ENCODE data around the gene CCDC112. TPM values are rescaled to one million over a fixed set of nuclear protein-coding genes. Genes with fewer than 3 reads are reported as not detected.

Gene CCDC112
- total and polyA plus RNA-seq, 12 donors, result 1.6 to 10.1 (median 4.5) TPM

DNA sequence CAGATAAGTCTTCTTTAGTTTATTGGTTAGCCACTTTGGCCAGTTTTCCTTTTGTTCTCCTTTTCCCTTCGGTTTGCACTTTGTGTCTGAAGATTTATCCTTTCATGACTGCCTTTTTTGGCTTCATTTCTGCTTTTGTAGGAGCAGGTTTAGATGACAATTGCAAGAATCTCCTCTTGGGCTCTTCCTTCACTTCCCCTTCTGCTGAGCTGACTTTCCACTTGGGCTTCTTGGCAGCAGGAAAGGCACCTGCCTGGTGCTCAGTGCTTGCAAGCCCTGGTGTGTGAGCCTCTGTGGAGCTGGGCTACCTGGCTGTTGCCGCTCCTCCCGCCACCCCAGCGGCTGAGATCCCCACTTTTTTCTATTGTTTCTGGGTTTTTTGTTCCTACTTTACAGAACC lies 7.3 kb downstream of the CCDC112 start:
- no peaks in the 10 kb centered on the region for H3K9me3 ChIP-seq (replicated peaks in 1 of 3)
- no peak for DNase-seq
- WGBS, 4 donors, result 70 to 80% (median 76%) methylated on average over 4 of the region's 4 CpGs
- TF ChIP-seq, protein P1, sequence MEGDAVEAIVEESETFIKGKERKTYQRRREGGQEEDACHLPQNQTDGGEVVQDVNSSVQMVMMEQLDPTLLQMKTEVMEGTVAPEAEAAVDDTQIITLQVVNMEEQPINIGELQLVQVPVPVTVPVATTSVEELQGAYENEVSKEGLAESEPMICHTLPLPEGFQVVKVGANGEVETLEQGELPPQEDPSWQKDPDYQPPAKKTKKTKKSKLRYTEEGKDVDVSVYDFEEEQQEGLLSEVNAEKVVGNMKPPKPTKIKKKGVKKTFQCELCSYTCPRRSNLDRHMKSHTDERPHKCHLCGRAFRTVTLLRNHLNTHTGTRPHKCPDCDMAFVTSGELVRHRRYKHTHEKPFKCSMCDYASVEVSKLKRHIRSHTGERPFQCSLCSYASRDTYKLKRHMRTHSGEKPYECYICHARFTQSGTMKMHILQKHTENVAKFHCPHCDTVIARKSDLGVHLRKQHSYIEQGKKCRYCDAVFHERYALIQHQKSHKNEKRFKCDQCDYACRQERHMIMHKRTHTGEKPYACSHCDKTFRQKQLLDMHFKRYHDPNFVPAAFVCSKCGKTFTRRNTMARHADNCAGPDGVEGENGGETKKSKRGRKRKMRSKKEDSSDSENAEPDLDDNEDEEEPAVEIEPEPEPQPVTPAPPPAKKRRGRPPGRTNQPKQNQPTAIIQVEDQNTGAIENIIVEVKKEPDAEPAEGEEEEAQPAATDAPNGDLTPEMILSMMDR (IDR thresholded peaks at IDR 0.05), result no peak
- TF ChIP-seq POLR2A (IDR thresholded peaks at IDR 0.05), result no peak
- intact Hi-C loops (cut with DNase I), result no loop called here
- no peak overlapping the region for H3K27ac ChIP-seq
- no peaks in the 10 kb centered on the region for H3K36me3 ChIP-seq (replicated peaks in 1 of 2)
- no peaks in the 10 kb centered on the region for H3K27me3 ChIP-seq
- H3K4me1 ChIP-seq (replicated peaks in 1 of 2), result no peaks in the 10 kb centered on the region
- no peak overlapping the region for H3K4me3 ChIP-seq

DNA sequence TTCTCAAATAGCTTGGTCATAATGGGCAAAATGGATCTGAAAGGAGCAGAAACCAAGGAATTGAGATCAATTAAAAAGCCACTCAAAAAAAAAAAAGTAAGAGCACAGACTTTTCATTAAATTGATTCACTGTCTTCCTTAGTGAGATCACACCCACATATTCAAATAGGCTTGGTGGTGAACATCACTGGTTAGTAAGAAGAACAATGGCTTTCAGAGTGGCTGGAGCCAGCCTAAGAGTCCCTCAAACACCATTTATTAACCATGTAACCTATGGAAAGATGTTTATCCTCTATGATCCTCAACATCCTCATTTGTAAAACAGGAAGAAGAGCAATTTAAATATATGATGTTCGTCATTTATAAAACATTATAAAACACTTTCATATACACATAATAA lies 12.4 kb downstream of the CCDC112 start:
- TF ChIP-seq POLR2A (IDR thresholded peaks at IDR 0.05), result no peak
- TF ChIP-seq, protein P1 (IDR thresholded peaks at IDR 0.05), result no peak

DNA sequence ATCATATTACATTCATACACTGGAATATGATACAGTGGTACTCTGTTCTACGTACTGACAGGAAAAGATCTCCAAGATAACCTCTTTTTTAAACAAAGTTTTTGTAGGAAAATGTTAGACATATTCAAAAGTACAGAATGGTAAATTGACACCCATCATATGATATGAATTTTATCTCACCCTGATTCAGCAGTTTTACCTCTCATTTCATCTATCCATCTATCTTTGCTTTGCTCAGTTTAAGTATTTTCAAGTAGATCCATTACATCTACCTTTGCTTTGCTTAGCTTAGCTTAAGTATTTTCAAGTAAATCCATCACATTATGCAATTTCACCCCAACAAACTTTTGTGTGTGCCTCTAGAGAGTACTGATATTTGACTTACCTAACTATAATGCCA lies 14.3 kb downstream of the CCDC112 start:
- no peaks in the 10 kb centered on the region for H3K27me3 ChIP-seq
- intact Hi-C loops (cut with DNase I), result no loop called here
- no peak overlapping the region for H3K27ac ChIP-seq
- 94 to 98% (median 95%) methylated on average over 1 of the region's 1 CpG for WGBS, 4 donors
- no peak for DNase-seq
- H3K4me1 ChIP-seq (replicated peaks in 1 of 2), result no peaks in the 10 kb centered on the region
- no peaks in the 10 kb centered on the region for H3K9me3 ChIP-seq (replicated peaks in 1 of 3)
- no peak overlapping the region for H3K4me3 ChIP-seq
- TF ChIP-seq, protein P1 (IDR thresholded peaks at IDR 0.05), result no peak
- no peak for TF ChIP-seq POLR2A (IDR thresholded peaks at IDR 0.05)
- no peaks in the 10 kb centered on the region for H3K36me3 ChIP-seq (replicated peaks in 1 of 2)

More for the DNA sequence above, 12.4 kb downstream of the CCDC112 start:
- intact Hi-C loops (cut with DNase I), result no loop called here
- 78 to 92% (median 85%) methylated on average over 1 of the region's 1 CpG for WGBS, 4 donors
- Histone ChIP-seq H3K9me3 (replicated peaks in 1 of 3) (no peaks in the 10 kb centered on the region), H3K36me3 (replicated peaks in 1 of 2) (no peaks in the 10 kb centered on the region), H3K27ac (no peak overlapping the region), H3K4me3 (no peak overlapping the region), H3K4me1 (replicated peaks in 1 of 2) (no peaks in the 10 kb centered on the region), H3K27me3 (no peaks in the 10 kb centered on the region)
- DNase-seq, result no peak

DNA sequence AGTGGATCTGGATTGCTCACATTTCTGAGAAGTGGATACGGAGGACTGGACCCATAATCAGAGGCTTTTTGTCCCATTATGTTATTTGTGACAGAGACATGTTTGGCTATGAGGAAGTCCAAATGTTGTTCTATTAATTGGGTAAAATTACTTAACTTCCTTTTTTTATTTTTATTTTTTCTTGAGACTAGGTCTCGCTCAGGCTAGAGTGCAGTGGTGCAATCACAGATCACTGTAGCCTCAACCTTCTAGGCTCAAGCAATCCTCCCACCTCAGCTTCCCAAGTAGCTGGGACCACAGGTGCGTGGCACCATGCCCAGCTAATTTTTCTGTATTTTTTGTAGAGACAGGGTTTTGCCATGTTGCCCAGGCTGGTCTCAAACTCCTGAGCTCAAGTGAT lies 21.9 kb downstream of the CCDC112 start:
- Histone ChIP-seq H3K27me3 (no peaks in the 10 kb centered on the region), H3K27ac (no peak overlapping the region), H3K9me3 (replicated peaks in 1 of 3) (no peaks in the 10 kb centered on the region), H3K4me1 (replicated peaks in 1 of 2) (no peaks in the 10 kb centered on the region), H3K36me3 (replicated peaks in 1 of 2) (no peaks in the 10 kb centered on the region), H3K4me3 (no peak overlapping the region)
- no peak for DNase-seq
- no peak for TF ChIP-seq POLR2A (IDR thresholded peaks at IDR 0.05)
- TF ChIP-seq, protein P1 (IDR thresholded peaks at IDR 0.05), result no peak
- intact Hi-C loops (cut with DNase I), result no loop called here
- WGBS, 4 donors, result 79 to 95% (median 83%) methylated on average over 3 of the region's 3 CpGs

Data from adrenal gland (tissue), 12 donors.